GM12864 (cell line): ENCODE data around the gene TRIM50.
"Not testable (repeated sequence)": the region's sequence is repeated elsewhere in the genome, so short reads cannot be mapped to it uniquely, and the experiment has no call there.

Source experiments
- DNase-seq: peaks from one replicate; pipeline ENCODE4 v3.0.0-alpha.2; 2011; ENCODE audit warnings: low read depth
- H3K4me3 ChIP-seq: 2 replicates; pipeline ENCODE4 v1.5.1; 2011; ENCODE audit warnings: mild to moderate bottlenecking, low read depth, low read length, control low read depth
- TF ChIP-seq, protein P1 (sequence below): IDR thresholded peaks from 2 replicates; pipeline ENCODE4 v1.5.1; 2011; ENCODE audit warnings: low read depth, mild to moderate bottlenecking, moderate library complexity, low read length, control low read depth, inconsistent platforms; ENCODE audit errors: missing control alignments

Gene TRIM50

DNA sequence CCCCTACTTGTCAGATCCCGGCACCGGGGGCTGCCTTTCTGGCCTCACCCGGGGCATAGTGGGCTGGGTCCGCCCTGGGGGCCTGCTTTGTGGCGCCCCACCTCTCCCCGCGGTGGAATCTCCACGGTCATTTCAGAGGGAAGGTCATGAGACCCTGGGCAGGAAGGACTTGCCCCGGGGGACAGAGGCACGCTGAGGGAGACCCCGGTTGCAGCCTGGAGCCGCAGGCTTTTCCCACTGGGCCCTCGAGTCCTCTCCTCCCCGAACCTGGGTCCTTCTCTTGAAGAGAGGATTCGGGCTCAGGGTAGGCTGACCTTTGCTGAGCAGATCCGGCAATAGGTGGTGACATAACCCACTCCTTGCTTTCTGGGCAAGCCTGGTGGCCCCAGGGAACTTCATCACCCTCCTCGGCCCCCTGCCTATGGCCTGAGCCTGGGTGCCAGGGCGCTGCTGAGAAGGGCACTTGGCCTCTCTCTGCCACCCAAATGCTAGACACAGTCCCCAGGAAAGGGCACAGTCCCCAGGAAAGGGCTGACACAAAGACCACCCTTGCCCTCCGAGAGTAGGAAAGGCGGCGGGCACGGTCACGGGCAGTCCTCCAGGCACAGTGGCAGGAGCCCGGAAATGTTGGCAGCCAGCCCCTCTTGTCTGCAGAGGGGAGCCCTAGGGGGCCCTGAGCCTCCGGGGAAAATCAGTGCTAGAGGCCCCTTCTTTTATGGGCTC, 36.3 kb upstream of the TRIM50 start:
- DNase-seq = no peak
- TF ChIP-seq, protein P1, sequence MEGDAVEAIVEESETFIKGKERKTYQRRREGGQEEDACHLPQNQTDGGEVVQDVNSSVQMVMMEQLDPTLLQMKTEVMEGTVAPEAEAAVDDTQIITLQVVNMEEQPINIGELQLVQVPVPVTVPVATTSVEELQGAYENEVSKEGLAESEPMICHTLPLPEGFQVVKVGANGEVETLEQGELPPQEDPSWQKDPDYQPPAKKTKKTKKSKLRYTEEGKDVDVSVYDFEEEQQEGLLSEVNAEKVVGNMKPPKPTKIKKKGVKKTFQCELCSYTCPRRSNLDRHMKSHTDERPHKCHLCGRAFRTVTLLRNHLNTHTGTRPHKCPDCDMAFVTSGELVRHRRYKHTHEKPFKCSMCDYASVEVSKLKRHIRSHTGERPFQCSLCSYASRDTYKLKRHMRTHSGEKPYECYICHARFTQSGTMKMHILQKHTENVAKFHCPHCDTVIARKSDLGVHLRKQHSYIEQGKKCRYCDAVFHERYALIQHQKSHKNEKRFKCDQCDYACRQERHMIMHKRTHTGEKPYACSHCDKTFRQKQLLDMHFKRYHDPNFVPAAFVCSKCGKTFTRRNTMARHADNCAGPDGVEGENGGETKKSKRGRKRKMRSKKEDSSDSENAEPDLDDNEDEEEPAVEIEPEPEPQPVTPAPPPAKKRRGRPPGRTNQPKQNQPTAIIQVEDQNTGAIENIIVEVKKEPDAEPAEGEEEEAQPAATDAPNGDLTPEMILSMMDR = no peak
- no peak overlapping the region for H3K4me3 ChIP-seq

DNA sequence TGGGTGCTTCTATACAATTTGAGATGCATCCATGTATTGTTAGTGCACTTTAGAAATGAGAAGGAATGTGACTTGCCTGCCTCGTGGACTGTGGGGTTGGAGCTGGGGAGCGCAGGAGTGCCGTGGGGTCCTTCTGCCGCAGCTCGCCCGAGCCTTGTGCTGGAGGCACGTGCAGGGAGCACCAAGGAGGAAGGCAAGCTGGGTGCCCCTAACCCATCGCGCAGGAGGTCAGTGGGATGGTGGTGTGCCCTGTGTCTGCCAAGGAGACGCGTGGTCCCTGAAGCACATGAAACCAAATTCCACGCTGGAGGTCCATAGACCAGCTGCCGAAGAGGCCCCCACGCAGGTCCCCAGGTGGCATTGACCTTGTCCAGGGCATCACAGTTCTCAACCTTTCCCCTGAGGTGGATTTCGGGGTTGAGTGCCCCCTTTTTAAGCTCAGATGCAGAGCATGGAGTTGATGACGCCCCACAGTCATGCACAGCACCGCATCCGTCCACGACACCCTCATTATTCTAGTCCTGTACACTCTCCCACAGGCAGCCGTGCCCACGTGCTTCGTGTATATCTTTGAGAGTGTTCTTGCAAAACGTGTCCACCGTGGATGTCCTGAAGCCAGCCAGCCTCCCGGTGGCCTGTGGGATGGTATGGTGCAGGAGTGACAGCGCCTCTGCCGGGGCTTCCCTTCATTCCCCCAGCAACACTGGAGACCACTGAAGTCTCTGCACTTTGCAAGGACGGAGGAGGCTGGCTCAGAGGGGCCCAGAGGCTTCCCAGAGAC, 35.5 kb upstream of the TRIM50 start:
- TF ChIP-seq, protein P1 = no peak
- no peak for DNase-seq
- no peak overlapping the region for H3K4me3 ChIP-seq

DNA sequence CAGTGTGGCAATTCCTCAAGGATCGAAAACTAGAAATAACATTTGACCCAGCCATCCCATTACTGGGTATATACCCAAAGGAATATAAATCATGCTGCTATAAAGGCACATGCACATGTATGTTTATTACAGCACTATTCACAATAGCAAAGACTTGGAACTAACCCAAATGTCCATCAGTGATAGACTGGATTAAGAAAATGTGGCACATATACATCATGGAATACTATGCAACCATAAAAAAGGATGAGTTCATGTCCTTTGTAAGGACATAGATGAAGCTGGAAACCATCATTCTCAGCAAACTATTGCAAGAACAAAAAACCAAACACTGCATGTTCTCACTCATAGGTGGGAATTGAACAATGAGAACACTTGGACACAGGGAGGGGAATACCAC, 32.7 kb upstream of the TRIM50 start:
- H3K4me3 ChIP-seq, DNase-seq: not testable (repeated sequence)

DNA sequence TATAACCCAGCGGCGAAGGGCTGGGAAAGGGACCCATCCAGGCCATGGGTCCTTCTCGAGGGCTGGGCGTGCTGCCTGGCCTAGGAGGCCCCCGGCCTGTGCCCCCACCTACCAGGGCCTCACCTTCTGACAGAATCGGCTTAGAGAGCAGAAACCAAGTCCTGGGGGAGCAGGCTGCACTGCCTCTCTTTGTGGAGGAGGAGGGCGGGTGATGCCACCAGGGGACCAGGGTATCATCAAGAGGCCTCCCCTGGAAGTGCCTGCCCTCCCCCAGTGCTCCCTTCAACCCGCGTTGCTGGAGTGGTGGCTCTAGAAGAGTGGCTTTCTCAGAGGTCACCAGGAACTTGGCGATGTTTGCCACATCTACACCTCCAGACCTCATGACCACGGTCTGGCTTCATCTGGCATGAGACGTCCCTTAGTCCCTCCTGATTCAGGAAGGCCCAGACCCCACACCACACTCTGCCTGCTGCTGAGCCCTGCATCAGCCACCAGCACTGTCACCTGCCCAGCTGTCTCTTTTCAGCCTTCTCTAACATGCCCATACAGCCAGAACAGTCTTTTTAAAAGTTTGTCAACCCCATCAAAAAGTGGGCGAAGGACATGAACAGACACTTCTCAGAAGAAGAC, 32.0 kb upstream of the TRIM50 start:
- DNase-seq = no peak
- no peak overlapping the region for H3K4me3 ChIP-seq
- TF ChIP-seq, protein P1 = no peak

DNA sequence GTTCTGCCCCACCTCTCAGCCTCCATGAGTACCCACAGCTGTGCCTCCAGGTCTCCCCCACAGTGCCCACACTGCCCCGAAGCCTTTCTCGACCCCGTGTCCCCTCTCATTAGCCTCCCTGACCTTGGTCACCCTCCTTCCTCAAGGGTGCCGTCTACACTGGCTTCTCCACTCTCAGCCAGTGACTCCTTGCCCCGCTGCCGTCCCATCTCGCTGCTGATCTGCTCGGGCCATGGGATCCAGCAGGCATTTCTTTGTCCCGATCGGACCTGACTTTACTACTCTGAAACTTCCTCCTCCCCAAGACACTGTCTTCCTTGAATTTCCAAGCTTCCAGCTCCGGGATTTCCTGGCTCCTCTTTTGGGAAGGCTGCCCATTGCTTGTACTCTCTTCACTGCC, 31.4 kb upstream of the TRIM50 start:
- TF ChIP-seq, protein P1 = no peak
- no peak for DNase-seq
- no peak overlapping the region for H3K4me3 ChIP-seq

DNA sequence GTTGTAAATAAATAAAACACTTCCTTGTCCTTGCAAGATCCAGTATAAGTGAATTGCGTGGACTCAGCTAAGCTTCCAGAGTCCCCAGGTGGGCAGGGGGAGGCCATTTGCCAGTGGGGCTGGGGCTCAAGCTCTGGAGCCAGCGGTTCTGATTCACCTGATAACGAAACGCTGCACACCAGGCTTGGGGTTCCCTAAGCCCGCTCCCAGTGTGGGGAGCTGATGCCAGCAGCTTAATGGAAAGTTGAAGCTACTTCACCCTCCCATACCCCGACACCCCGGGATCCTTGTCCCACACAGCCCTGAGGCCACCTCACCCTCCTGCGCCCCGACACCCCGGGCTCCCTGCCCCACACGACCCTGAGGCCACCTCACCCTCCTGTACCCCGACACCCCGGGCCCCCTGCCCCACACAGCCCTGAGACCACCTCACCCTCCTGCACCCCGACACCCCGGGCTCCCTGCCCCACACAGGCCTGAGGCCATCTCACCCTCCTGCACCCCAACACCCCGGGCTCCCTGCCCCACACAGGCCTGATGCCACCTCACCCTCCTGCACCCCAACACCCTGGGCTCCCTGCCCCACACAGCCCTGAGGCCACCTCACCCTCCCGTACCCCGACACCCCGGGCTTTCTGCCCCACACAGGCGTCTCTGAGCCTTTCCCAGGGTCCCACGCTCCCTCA, 30.9 kb upstream of the TRIM50 start:
- no peak overlapping the region for H3K4me3 ChIP-seq
- TF ChIP-seq, protein P1 = no peak
- no peak for DNase-seq

DNA sequence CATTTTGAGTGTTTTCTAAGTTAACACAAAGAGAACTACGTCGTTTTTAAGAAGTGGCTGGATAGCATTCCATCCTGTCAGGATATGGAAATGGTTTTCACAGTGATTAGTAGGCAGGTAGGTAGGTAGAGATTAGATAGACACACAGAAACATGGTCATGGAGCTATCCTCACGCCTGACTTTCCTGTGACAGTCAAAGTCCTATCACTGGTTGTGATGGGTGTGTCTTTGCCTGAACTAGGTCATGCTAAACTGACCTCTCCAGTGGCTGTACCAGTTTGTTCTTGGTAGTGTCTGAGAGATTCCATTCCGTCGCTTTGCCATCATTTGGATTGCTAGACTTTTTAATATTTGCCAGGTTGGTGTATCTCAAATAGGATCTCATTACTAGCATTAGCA, 28.3 kb upstream of the TRIM50 start:
- no peak for DNase-seq
- no peak overlapping the region for H3K4me3 ChIP-seq
- TF ChIP-seq, protein P1 = no peak
